WTC11 (cell line): ENCODE results near the gene PLPP4.

Source experiments
- CTCF ChIP-seq: fragments of 200-600 bp; IDR thresholded peaks from 2 replicates; pipeline ENCODE4 v1.8.0; 2022; ENCODE audit warnings: antibody characterized with exemption
- ESRRA ChIP-seq: sonication (generic); formaldehyde crosslinking; IDR thresholded peaks from 2 replicates; pipeline ENCODE4 v1.8.1; 2022; ENCODE audit warnings: mild to moderate bottlenecking, missing genetic modification reagents, borderline replicate concordance
- JAZF1 ChIP-seq: fragments of 250-450 bp; sonication (Bioruptor Pico); IDR thresholded peaks from 2 replicates; pipeline ENCODE4 v1.9.0; 2021; ENCODE audit warnings: moderate library complexity, mild to moderate bottlenecking, inconsistent platforms

- no peak for TF ChIP-seq JAZF1 (CRISPR knock-in tag)
- TF ChIP-seq ESRRA (CRISPR knock-in tag): no peak
- no peak for TF ChIP-seq CTCF
Observed at GRCh38 chr10:120473593-120473992, 16.6 kb downstream of the PLPP4 start.
